ENCODE data around the gene SLC15A2. TPM values are rescaled to one million over a fixed set of nuclear protein-coding genes. Genes with fewer than 3 reads are reported as not detected.

SLC15A2 gene
- total and polyA plus RNA-seq, 10 donors = 4.3 to 18.7 (median 11.2) TPM

GRCh38 chr3:121979734-121980449 lies 85.7 kb downstream of the SLC15A2 start:
- Histone ChIP-seq H3K4me3 (no peak overlapping the region), H3K27ac (peak overlapping the region in 2 of 8 donors; percentile 1 to 22), H3K4me1 (peaks cover 0 to 12% (median 4%) of the 10 kb centered on the region in 6 donors), H3K27me3 (replicated peaks in 1 of 7) (no peaks in the 10 kb centered on the region), H3K9me3 (peaks cover 0 to 42% (median 24%) of the 10 kb centered on the region in 8 donors), H3K36me3 (no peaks in the 10 kb centered on the region)
- intact Hi-C loops (cut with DNase I; ENCODE audit: low total_unique reads) = no loop called here
- no peak for DNase-seq
- TF ChIP-seq POLR2AphosphoS5 (IDR thresholded peaks at IDR 0.05) (no peak), POLR2A (IDR thresholded peaks at IDR 0.05) (no peak), CTCF (IDR thresholded peaks at IDR 0.05 in 8 of 11, conservative IDR thresholded peaks at IDR 0.05 in 3 of 11) (no peak)

- H3K9me3 ChIP-seq = peaks cover 0 to 36% (median 24%) of the 10 kb centered on the region in 8 donors
- no peaks in the 10 kb centered on the region for H3K27me3 ChIP-seq (replicated peaks in 1 of 7)
- no peak for TF ChIP-seq POLR2A (IDR thresholded peaks at IDR 0.05)
- no peak for TF ChIP-seq CTCF (IDR thresholded peaks at IDR 0.05 in 8 of 11, conservative IDR thresholded peaks at IDR 0.05 in 3 of 11)
- no peak for TF ChIP-seq POLR2AphosphoS5 (IDR thresholded peaks at IDR 0.05)
- H3K4me1 ChIP-seq = peaks cover 0 to 12% (median 4%) of the 10 kb centered on the region in 6 donors
- WGBS, 5 donors = 66 to 84% (median 73%) methylated on average over 5 of the region's 5 CpGs
- H3K36me3 ChIP-seq = no peaks in the 10 kb centered on the region
- DNase-seq = no peak
- H3K27ac ChIP-seq = peak overlapping the region in 1 of 8 donors; percentile 1
- intact Hi-C loops (cut with DNase I; ENCODE audit: low total_unique reads) = no loop called here
- no peak overlapping the region for H3K4me3 ChIP-seq
Measured at GRCh38 chr3:121980450-121980796, 86.2 kb downstream of the SLC15A2 start.

GRCh38 chr3:121981473-121981872 lies 87.3 kb downstream of the SLC15A2 start:
- DNase-seq = no peak
- WGBS, 5 donors = 50 to 78% (median 67%) methylated on average over 2 of the region's 2 CpGs
- H3K36me3 ChIP-seq = no peaks in the 10 kb centered on the region
- TF ChIP-seq POLR2A (IDR thresholded peaks at IDR 0.05) = no peak
- no peak for TF ChIP-seq POLR2AphosphoS5 (IDR thresholded peaks at IDR 0.05)
- TF ChIP-seq CTCF (IDR thresholded peaks at IDR 0.05 in 8 of 11, conservative IDR thresholded peaks at IDR 0.05 in 3 of 11) = no peak
- H3K27ac ChIP-seq = no peak overlapping the region
- H3K9me3 ChIP-seq = peaks cover 0 to 32% (median 24%) of the 10 kb centered on the region in 8 donors
- H3K4me1 ChIP-seq = peaks cover 0 to 12% (median 4%) of the 10 kb centered on the region in 6 donors
- intact Hi-C loops (cut with DNase I; ENCODE audit: low total_unique reads) = no loop called here
- no peak overlapping the region for H3K4me3 ChIP-seq
- H3K27me3 ChIP-seq (replicated peaks in 1 of 7) = no peaks in the 10 kb centered on the region

- H3K36me3 ChIP-seq = no peaks in the 10 kb centered on the region
- intact Hi-C loops (cut with DNase I; ENCODE audit: low total_unique reads) = no loop called here
- no peak for TF ChIP-seq POLR2AphosphoS5 (IDR thresholded peaks at IDR 0.05)
- TF ChIP-seq POLR2A (IDR thresholded peaks at IDR 0.05) = no peak
- TF ChIP-seq CTCF (IDR thresholded peaks at IDR 0.05 in 8 of 11, conservative IDR thresholded peaks at IDR 0.05 in 3 of 11) = no peak
- H3K27ac ChIP-seq = no peak overlapping the region
- WGBS, 5 donors = 72 to 92% (median 83%) methylated on average over 2 of the region's 2 CpGs
- H3K4me3 ChIP-seq = no peak overlapping the region
- no peaks in the 10 kb centered on the region for H3K27me3 ChIP-seq (replicated peaks in 1 of 7)
- no peak for DNase-seq
- peaks cover 0 to 11% (median 0%) of the 10 kb centered on the region in 6 donors for H3K4me1 ChIP-seq
- H3K9me3 ChIP-seq = peaks cover 0 to 20% (median 14%) of the 10 kb centered on the region in 8 donors
Measured at GRCh38 chr3:121985846-121986245, 91.6 kb downstream of the SLC15A2 start.

Data from spleen (tissue), 11 donors.